GM12878 (cell line): ENCODE results near the gene RPS23.

Experiments used
- BCL11A ChIP-seq: IDR thresholded peaks from 2 replicates; pipeline ENCODE4 v1.6.1; 2011; ENCODE audit warnings: low read depth, low read length
- JUNB ChIP-seq: IDR thresholded peaks from 2 replicates; pipeline ENCODE4 v1.6.1; 2016; ENCODE audit warnings: antibody characterized with exemption, mild to moderate bottlenecking
- SP1 ChIP-seq: IDR thresholded peaks from one replicate; pipeline ENCODE4 v1.6.1; 2011; ENCODE audit warnings: low read depth, low read length
- SRF ChIP-seq, 2 experiments: IDR thresholded peaks; 2 replicates each; pipeline ENCODE4 v1.6.1; 2011; ENCODE audit warnings: low read depth in 2 of 2, low read length in 2 of 2, mild to moderate bottlenecking in 1 of 2, moderate library complexity in 1 of 2

GRCh38 chr5:82274343-82275211 lies 3.6 kb downstream of the RPS23 start:
- TF ChIP-seq JUNB: no peak
- TF ChIP-seq SRF (IDR thresholded peaks at IDR 0.05; ENCODE audit: low read depth in 2 of 2, low read length in 2 of 2): no peak
- TF ChIP-seq BCL11A: no peak
- TF ChIP-seq SP1: no peak
